OCI-LY7 (cell line): ENCODE measurements around the gene NKX6-2. TPM values are rescaled to one million over a fixed set of nuclear protein-coding genes. Genes with fewer than 3 reads are reported as not detected.

ENCODE experiments used
- BruUV-seq: library from RNA; stranded (reverse); fragments of 400-500 nt; replicated peaks from 2 replicates; lab custom pipeline; 2021; lab: Mats Ljungman, UMichigan
- CTCF ChIA-PET: fragments of 300-600 bp; sonication (Branson Sonifier 250); formaldehyde crosslinking; loops from one replicate; lab custom pipeline; 2022; ENCODE audit warnings: antibody characterized with exemption; ENCODE audit not compliant: unreplicated experiment; lab: Charles Lee
- POLR2A ChIA-PET: fragments of 300-600 bp; sonication (Branson Sonifier 250); formaldehyde crosslinking; loops from one replicate; lab custom pipeline; 2022; ENCODE audit warnings: antibody characterized with exemption; lab: Charles Lee
- DNase-seq: peaks from one replicate; pipeline ENCODE4 v3.0.0-alpha.2; 2015; ENCODE audit warnings: low spot score
- H2AFZ ChIP-seq: fragments of 200-600 bp; sonication (generic), shearing (Covaris generic); 2 replicates; pipeline ENCODE4 v1.6.1; 2014; ENCODE audit warnings: mild to moderate bottlenecking, antibody characterized with exemption, low read length, moderate library complexity
- H3K27ac ChIP-seq: fragments of 200-600 bp; sonication (generic); 2 replicates; pipeline ENCODE4 v1.5.1; 2014; ENCODE audit warnings: mixed run types, low read depth, mild to moderate bottlenecking, moderate library complexity, low read length, inconsistent platforms; ENCODE audit not compliant: poor library complexity, severe bottlenecking
- H3K36me3 ChIP-seq: fragments of 200-600 bp; sonication (generic); 2 replicates; pipeline ENCODE4 v1.6.1; 2014; ENCODE audit warnings: mild to moderate bottlenecking, antibody characterized with exemption, low read length, moderate library complexity, mixed read lengths; ENCODE audit not compliant: insufficient read depth
- H3K4me1 ChIP-seq: fragments of 200-600 bp; sonication (generic); 2 replicates; pipeline ENCODE4 v1.5.1; 2014; ENCODE audit warnings: mild to moderate bottlenecking, low read length; ENCODE audit not compliant: insufficient read depth, poor library complexity, severe bottlenecking
- H3K4me2 ChIP-seq: fragments of 200-600 bp; sonication (generic); 2 replicates; pipeline ENCODE4 v1.6.1; 2014; ENCODE audit warnings: mild to moderate bottlenecking, low read length
- H3K4me3 ChIP-seq: fragments of 200-600 bp; sonication (generic); 2 replicates; pipeline ENCODE4 v1.5.1; 2014; ENCODE audit warnings: mild to moderate bottlenecking, low read depth, low read length; ENCODE audit not compliant: poor library complexity, severe bottlenecking
- H3K79me2 ChIP-seq: fragments of 200-600 bp; sonication (generic); 2 replicates; pipeline ENCODE4 v1.6.1; 2016; ENCODE audit warnings: low read depth, mild to moderate bottlenecking, low read length, moderate library complexity, mixed read lengths; ENCODE audit not compliant: insufficient read depth
- H3K9me2 ChIP-seq: fragments of 200-600 bp; sonication (generic); 2 replicates; pipeline ENCODE4 v1.6.1; 2016; ENCODE audit warnings: mild to moderate bottlenecking, low read length, mixed read lengths; ENCODE audit not compliant: insufficient read depth
- H3K9me3 ChIP-seq: fragments of 200-600 bp; sonication (generic); 2 replicates; pipeline ENCODE4 v1.6.1; 2014; ENCODE audit warnings: mild to moderate bottlenecking, mixed run types, low read length, mixed read lengths
- H4K20me1 ChIP-seq: fragments of 200-600 bp; sonication (generic); 2 replicates; pipeline ENCODE4 v1.6.1; 2014; ENCODE audit warnings: mild to moderate bottlenecking, antibody characterized with exemption, low read length, moderate library complexity, mixed read lengths; ENCODE audit not compliant: insufficient read depth
- CTCF ChIP-seq: fragments of 200-600 bp; sonication (generic); conservative IDR thresholded peaks from 2 replicates; pipeline ENCODE4 v1.5.1; 2014; ENCODE audit warnings: mild to moderate bottlenecking, antibody characterized with exemption, low read length, moderate library complexity, mixed read lengths
- EZH2phosphoT487 ChIP-seq: fragments of 200-600 bp; sonication (generic); IDR thresholded peaks from 2 replicates; pipeline ENCODE4 v1.6.1; 2018; ENCODE audit warnings: low read depth, borderline replicate concordance, mild to moderate bottlenecking, mixed run types, antibody characterized with exemption, low read length, moderate library complexity, mixed read lengths
- intact Hi-C: fragments of 100-400 bp; cut with micrococcal nuclease; formaldehyde crosslinking; loops from one replicate; pipeline ENCODE4 v1.10.0; 2022; ENCODE audit not compliant: unreplicated experiment
- total RNA-seq, 2 experiments: library from RNA; depleted of rRNA in 1 of 2; stranded (reverse); fragments of >200 nt in 1 of 2; shearing (Covaris generic) in 1 of 2; gene quantifications; 2 replicates each; pipeline ENCODE4 v1.2.3, GENCODE V29; 2014 to 2022

NKX6-2 gene
- total RNA-seq, 2 experiments from 2014 or later: not detected

- Histone ChIP-seq H3K27ac (no peak overlapping the region), H3K9me2 (no peaks in the 10 kb centered on the region), H3K4me2 (no peak overlapping the region), H3K79me2 (no peaks in the 10 kb centered on the region), H3K4me3 (no peak overlapping the region), H3K9me3 (no peaks in the 10 kb centered on the region), H4K20me1 (no peaks in the 10 kb centered on the region), H2AFZ (no peak overlapping the region), H3K36me3 (no peaks in the 10 kb centered on the region), H3K4me1 (no peaks in the 10 kb centered on the region)
- no peak for TF ChIP-seq CTCF
- no peak for TF ChIP-seq EZH2phosphoT487
- BruUV-seq: no TSS peak
- intact Hi-C loops: no loop called here
- ChIA-PET CTCF (no interaction called here), POLR2A (no interaction called here)
- DNase-seq: no peak
Measured at GRCh38 chr10:132806110-132806509, 20.2 kb upstream of the NKX6-2 start.

DNA sequence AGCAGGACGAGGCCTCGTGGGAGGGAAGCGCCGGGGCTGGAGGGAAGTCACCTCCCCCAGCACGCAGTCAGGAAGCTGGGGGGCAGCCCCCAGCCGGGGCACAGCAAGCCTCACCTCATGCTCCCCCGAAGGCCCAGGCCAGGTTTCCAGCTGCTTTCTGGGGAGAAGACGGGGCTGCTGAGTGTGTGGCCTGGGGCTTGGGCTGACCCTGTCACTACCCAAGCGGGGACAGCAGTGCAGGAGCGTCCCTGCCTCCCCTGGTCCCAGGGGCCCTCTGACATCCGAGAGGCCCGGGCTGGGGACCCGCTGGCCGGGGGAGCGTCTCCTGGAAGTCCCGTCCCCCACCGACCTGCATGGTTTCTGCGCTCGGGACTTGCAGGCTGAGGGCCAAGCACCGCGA is 19.7 kb upstream of the NKX6-2 start:
- H3K4me3 ChIP-seq: no peak overlapping the region
- H3K4me1 ChIP-seq: no peaks in the 10 kb centered on the region
- H3K79me2 ChIP-seq: no peaks in the 10 kb centered on the region
- no peak for DNase-seq
- no peak overlapping the region for H3K27ac ChIP-seq
- no peak overlapping the region for H3K4me2 ChIP-seq
- ChIA-PET POLR2A (no interaction called here), CTCF (no interaction called here)
- TF ChIP-seq CTCF: no peak
- TF ChIP-seq EZH2phosphoT487: no peak
- H3K9me2 ChIP-seq: no peaks in the 10 kb centered on the region
- intact Hi-C loops: no loop called here
- no peaks in the 10 kb centered on the region for H4K20me1 ChIP-seq
- no peak overlapping the region for H2AFZ ChIP-seq
- BruUV-seq: no TSS peak
- H3K36me3 ChIP-seq: no peaks in the 10 kb centered on the region
- no peaks in the 10 kb centered on the region for H3K9me3 ChIP-seq

DNA sequence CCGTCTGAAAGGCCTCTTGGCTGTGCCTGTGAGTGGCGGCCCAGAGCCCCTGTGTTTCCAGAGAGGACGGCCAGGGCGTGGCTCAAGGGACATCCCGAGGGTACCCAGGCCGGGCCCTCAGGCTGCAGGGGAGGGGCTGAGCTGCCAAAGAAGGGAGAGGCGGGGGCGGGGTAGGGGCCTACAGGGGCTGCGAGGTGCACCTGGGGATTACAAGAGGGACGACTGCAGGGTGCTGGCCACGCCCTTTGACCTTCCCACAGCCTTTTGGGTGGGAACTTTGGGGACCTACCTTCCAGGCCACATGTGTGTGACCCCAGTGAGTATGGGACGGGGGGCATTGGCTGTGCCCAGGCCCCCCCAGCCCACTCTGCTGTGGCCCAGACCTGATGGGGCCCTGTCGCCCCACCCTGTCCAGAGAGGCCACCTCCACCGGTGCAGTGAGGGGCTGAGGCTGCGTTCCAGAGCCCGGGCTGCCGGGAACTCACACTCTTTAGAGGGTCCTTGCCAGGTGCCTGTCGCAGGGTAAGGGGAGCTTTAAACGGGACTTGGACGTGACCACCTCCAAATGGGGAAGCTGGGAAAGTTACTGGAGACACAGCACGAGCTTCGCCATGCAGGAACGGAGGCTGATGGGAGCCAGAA is 19.0 kb upstream of the NKX6-2 start:
- H2AFZ ChIP-seq: no peak overlapping the region
- BruUV-seq: no TSS peak
- ChIA-PET CTCF (no interaction called here), POLR2A (no interaction called here)
- DNase-seq: no peak
- H3K4me3 ChIP-seq: no peak overlapping the region
- no peaks in the 10 kb centered on the region for H3K9me2 ChIP-seq
- no peaks in the 10 kb centered on the region for H3K36me3 ChIP-seq
- intact Hi-C loops: no loop called here
- TF ChIP-seq CTCF: no peak
- TF ChIP-seq EZH2phosphoT487: no peak
- no peak overlapping the region for H3K4me2 ChIP-seq
- no peaks in the 10 kb centered on the region for H3K4me1 ChIP-seq
- H3K27ac ChIP-seq: no peak overlapping the region
- no peaks in the 10 kb centered on the region for H3K79me2 ChIP-seq
- no peaks in the 10 kb centered on the region for H3K9me3 ChIP-seq
- H4K20me1 ChIP-seq: no peaks in the 10 kb centered on the region
